ENCODE results near the gene LRCH2.
"Not testable (repeated sequence)": the region's sequence is repeated elsewhere in the genome, so short reads cannot be mapped to it uniquely, and the experiment has no call there.

Gene LRCH2, protein sequence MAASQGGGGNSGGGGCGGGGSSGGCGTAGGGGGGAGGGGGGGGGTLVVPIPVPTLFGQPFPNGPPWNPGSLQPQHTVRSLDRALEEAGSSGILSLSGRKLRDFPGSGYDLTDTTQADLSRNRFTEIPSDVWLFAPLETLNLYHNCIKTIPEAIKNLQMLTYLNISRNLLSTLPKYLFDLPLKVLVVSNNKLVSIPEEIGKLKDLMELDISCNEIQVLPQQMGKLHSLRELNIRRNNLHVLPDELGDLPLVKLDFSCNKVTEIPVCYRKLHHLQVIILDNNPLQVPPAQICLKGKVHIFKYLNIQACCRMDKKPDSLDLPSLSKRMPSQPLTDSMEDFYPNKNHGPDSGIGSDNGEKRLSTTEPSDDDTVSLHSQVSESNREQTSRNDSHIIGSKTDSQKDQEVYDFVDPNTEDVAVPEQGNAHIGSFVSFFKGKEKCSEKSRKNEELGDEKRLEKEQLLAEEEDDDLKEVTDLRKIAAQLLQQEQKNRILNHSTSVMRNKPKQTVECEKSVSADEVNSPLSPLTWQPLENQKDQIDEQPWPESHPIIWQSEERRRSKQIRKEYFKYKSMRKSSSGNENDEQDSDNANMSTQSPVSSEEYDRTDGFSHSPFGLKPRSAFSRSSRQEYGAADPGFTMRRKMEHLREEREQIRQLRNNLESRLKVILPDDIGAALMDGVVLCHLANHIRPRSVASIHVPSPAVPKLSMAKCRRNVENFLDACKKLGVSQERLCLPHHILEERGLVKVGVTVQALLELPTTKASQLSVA

DNA sequence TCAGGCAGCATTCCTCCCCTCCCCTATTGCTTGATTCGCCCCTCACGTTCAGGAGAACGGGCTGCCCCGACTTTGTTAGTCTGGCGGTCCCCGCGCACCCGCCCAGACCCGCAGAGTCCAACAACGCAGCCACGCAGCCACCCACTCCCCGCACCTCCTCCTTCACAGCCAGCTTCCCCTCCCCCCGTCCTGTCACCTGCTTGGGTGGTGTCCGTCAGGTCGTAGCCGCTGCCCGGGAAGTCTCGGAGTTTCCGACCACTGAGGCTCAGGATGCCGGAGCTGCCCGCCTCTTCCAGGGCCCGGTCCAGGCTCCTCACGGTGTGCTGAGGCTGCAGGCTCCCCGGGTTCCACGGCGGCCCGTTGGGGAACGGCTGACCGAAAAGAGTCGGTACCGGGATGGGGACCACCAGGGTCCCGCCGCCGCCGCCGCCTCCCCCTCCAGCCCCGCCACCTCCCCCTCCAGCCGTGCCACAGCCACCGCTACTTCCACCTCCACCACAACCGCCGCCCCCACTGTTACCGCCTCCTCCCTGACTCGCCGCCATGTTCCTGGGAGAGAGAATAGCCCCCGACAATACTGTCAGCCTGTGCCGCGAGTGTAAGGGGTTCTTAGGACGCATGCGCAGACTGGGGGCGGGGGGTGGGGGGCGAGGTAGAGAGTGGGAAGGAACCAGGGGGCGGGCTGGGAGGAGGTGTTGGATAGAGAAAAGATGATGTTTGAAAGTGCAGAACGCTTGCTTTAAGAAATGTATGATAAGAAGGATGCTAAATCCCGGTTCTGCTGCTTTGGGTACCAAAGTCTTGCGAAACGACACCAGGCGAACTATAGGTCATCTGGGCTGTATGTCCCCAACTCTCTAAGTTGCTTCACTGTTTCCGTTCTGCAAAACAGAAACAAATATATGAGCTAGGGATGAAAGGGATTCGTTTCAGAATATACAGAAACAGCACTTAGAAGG is at the start of gene LRCH2:
LRCH2 (minus strand) TSS at position 600 of the 959 bp plus-strand sequence; CDS start at position 545, 55 bp downstream.
- DNase-seq (ENCODE audit: low read depth, low spot score): no peak

DNA sequence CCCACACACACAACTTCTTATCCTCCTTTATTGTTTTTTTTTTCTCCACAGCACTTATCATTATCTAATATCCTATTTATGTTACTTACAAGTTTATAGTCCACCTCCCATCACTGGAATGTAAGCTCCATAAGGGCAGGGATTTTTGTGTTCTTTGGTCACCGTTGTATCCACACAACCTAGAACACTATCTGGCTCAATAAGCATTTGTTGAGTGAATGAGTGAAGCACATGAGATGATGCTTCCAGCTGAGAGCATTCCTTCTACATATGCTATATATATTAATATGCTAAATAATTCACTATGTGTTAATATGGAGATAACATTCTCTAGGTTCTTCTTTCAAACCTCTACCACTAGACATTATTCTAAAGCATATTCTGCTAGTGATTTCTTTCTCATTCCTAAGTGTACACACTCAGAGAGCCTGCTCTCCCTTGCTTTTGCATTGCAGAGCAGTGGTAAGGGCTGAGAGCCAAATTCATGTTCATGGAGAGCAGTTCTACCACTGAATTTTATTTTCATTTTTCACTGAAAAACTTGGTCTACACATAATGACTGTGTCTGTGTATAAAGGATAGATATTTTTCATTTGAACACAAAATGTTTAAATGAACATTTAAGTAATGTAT is 35.3 kb upstream of the LRCH2 start:
- no peak for DNase-seq (ENCODE audit: low read depth, low spot score)

DNA sequence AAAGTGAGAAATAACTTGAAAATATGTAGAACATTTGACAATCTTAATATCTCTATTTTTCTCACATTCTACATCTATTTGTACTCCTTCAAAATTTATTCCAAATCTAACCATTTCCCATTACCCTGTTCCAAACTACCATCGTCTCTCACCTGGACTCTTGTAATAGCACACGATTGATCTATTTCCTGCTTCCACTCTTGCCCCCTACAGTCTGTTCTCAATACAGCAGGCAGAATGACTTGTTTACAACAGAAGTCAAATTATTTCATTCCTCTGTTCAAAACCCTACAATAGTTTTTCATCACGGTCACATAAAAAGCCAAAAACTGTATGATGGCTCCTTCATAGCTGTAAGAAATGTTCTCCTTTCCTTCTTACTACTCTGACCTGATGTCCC is 34.5 kb upstream of the LRCH2 start:
- no peak for DNase-seq (ENCODE audit: low read depth, low spot score)

DNA sequence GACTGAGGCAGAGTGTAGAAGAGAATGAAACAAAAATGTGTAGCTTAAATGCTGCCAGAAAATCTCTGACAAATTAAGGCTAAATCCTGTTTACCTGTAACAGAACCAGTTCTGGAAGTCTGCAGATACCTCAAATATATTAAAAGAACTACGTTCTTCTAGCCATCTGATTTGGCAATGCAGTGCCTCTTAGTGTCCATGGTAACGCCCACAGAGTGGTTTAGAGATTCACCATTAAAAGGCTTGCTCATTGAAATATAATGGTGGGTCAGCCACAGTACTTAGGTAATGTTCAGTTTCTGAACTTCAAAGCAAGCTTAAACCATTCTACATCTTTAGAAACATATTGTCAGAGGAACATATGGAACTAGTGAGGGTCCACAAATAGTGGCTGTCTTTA is 32.4 kb upstream of the LRCH2 start:
- no peak for DNase-seq (ENCODE audit: low read depth, low spot score)

DNA sequence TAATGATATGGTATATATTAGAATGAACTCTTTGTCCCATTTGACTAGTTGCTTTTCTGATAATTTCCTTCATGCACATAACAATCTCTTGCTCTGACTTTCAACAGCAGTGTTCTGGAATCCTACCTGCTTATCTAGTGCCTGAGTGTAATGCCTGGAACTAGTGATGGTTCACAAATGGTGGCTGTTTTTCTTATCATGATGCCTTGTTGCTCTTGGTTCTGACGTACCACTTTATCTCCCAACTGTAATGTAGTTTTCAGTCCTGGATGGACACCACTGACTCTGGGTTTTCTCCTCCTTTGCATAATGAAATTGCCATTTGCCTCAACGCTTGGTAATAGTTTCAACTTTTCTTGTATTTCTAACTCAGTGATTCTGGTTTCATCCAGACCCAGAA is 30.1 kb upstream of the LRCH2 start:
- no peak for DNase-seq (ENCODE audit: low read depth, low spot score)

DNA sequence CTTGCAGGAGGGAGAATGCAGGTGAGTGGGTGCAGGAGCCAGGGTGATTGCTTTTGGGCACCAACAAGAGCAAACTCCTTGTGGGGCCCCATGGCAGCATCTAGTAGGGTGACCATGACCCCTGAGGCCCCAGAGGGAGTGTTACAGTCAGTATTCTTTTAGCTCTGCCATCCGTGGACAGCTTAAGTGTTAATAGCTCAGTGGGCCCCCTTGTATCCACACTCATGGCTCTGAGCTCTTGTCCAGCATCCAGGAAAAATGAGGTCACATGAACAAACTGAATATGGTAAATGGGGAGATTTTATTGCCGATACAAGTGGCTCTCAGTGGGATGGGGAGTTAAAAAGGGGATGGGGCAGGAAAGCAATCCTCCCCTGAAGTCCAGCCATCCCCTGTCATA is 27.3 kb upstream of the LRCH2 start:
- DNase-seq (ENCODE audit: low read depth, low spot score): no peak

DNA sequence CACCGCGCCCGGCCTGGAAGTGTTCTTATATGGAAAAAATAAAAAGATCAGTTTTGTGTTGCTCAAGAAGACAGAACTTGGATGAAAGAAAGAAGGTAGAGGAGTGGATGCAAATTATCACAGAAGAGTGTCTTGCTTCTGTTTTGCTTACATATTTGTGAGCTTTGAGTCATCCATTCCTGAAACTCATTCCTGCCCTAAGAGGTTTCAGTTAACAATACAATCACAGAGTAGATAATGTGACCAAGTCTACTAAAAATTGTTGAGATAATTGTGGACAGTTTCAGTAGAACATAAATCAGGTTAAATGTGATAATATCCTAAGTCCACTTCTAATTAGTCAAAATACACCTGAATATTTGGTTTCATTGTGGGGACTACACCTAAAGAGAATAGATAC is 26.4 kb upstream of the LRCH2 start:
- no peak for DNase-seq (ENCODE audit: low read depth, low spot score)

DNA sequence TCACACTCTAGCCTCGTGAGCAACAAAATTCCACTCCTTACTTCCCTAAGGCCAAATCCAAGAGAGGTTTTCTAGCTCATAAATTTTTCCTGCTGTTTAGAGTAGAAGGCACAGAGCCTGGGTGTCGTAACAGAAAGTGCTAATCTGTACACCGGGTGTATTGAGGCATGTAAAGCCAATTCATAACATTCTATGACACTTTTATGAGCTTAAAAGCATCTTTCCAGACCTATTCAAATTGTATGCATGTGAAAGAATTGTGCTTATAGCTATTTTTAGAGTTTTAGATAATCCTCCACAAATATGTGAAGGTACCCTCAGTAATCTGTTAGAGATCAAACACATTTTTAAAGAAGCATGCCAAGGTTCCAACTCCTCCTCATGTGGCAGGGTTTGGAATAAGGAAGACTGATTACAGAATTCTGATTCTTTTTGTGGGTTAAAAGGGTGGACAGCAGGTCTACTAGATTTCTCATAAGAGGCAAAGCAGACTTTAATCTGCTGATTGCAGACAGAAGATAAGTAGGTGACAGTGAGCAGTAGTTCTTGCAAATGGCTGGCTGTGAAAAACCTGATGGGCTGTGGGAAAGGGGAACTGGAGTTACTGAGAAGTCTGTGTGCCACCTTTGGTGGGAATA is 25.5 kb upstream of the LRCH2 start:
- DNase-seq (ENCODE audit: low read depth, low spot score): no peak

DNA sequence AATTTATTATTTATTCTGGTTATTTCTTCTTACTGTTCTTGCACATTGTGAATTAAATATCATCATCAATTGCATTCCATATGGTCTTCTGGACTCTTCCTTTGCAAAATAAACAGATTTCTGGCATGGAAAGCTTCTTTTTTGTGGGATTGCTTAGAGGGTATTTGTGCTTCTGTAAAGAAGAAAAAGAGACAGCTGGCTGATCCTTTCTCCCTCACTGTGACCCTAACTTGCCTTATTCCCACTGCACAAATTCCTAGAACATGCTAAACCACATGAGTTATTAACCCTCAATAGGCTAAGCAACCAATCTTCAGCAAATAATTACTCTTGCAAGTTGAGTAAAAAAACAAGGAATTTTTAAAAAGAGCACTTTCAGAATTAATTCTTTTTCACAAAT is 23.8 kb upstream of the LRCH2 start:
- DNase-seq (ENCODE audit: low read depth, low spot score): no peak

DNA sequence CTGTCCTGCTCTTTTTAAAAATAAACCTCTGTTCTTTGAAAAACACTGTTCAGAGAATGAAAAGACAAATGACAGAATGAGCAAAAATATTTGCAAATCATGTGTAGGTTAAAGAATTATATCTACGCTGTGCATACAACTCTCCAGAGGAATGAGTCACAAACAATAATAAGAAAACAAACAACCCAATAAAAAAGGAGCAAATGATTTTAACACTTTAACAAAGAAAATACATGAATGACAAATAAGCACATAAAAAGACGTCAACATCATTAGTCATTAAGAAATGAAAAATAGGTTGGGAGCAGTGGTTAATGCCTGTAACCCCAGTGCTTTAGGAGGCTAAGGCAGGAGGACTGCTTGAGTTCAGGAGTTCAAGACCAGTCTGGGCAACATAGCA is 21.1 kb upstream of the LRCH2 start:
- no peak for DNase-seq (ENCODE audit: low read depth, low spot score)

DNA sequence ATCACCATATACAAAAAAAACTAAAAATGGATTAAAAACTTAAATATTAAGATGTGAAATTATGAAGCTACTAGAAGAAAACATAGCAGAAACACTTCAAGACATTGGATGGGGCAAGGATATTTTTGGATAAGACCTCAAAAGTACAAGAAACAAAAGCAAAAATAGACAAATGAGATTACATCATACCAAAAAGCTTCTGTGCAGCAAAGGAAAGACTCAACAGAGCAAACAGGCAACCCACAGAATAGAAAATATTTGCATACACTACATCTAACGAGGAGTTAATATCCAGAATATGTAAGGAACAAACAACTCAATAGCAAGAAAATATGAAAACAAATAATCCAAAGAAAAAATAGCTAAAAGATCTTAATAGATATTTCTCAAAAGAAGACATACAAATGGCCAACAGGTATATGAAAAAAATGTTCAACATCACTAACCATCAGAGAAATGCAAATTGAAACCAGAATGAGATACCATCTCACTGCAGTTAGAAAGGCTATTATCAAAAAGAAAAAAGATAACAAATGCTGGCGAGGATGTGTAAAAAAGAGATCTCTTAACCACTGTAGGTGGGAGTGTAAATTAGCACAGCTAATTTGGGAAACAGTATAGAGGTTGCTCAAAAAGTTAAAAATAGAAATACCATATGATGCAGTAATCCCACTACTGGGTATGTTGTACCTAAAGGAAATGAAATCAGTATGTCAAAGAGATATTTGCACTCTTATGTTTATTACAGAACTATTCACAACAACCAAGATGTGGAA is 17.8 kb upstream of the LRCH2 start:
- no peak for DNase-seq (ENCODE audit: low read depth, low spot score)

DNA sequence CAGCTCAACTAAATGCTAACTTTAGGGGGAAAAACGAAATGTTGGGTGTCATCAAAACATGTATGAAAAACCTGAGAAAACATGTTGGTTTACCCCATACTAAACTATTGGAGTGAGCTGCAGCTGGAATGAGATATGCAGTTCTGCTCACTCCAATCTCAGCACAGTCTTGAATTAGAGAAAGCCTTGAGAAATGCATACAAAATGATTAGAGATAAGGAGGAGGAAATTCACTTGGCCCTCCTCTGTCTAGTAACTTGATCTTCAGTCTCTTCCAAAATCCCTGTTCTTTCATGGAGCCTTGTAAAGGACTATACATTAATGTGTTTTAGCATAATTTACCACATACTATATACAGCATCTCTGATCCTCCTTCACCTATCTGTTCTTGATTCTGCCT is 3.2 kb upstream of the LRCH2 start:
- DNase-seq (ENCODE audit: low read depth, low spot score): no peak

DNA sequence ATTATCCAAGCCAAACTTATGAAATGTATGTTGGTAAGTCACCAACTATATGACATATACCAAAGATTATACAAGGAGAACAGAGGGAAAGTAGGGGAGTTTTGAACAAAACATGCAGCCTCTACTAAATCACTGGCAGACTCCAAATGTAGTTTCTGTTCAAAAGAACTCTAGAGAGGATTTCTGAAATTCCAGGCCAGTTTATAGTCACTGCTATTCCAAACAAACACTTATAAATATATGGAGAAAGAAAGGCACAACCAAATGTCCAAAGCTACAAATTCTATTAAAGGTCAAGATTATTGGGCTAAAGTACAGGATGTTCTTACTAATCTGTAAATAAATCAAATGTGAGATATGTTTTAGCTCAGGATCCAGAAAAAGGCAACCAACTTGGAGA is 2.7 kb upstream of the LRCH2 start:
- DNase-seq (ENCODE audit: low read depth, low spot score): no peak

DNA sequence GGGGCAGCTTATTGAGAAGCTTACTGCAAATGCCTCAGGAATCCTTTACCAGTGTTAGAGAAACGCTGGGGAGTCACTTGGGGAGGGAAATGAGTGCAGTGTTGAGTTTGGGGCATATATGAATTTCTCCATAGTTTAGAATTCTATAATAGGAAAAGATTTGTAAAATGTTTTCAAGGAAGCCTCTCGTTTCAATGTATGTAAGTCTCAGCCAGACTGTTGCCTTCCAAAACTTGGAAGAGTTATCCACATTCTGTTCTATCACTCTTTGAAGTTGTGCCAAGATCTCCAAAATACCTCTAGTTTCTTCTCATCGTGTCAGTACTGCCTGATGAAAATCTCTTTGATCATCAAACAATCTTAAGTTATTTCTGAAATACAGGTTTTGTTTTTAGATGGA is 565 bp upstream of the LRCH2 start:
- no peak for DNase-seq (ENCODE audit: low read depth, low spot score)

DNA sequence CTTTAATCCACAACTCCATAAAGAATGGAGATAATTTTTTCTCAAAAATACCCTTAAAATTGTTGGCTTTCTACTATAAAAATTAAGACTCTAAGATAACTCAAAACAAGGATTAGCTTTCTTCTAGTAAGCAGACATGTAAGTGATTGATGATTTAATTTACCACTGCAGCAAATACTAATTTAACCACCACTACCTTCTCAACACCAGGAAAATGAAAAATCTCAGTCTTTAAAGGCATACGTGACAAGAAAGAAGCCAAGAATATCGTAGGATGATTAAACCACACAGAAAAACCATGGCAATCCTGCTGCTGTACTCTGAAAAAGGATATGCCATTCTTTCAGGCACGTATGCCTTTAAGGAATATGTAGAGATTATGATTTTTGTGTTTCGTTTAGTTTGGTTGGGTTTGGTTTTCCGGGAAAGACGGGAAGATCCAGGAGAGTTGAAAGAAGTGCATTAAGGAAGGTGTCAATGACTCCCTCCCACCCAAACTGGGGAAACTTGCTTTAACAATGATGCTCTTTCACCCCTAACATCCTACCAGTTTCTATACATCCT is 881 bp downstream of the LRCH2 start:
- DNase-seq (ENCODE audit: low read depth, low spot score): no peak

DNA sequence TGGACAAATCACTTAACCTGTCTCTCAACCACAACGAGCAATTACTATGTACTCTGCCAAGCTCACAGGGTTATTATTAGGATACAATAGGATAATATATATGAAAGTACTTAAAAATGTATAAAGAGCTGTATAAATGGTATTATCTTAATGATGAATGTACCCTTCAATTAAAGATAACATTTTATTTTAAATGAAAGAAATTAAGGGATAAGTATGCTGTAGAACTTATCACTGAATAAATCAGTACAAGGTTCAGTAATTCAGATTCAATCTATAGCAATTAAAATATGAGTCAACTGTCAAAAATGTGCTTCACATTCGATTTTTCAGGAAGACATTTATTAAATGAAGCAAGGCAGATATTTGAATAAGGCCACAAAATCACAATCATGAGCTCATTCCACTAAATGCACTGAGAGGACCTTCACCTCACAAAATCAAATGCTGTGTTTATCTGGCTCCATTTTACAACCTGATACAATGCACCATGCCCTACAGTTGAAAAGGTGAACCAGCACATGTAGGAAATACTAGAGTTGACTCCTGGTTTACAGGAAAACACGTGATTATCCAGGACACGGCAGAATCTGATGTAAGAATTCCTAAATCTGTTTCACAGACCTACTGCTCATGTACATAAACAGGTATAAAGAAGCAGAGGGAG is 4.4 kb downstream of the LRCH2 start:
- DNase-seq (ENCODE audit: low read depth, low spot score): no peak

DNA sequence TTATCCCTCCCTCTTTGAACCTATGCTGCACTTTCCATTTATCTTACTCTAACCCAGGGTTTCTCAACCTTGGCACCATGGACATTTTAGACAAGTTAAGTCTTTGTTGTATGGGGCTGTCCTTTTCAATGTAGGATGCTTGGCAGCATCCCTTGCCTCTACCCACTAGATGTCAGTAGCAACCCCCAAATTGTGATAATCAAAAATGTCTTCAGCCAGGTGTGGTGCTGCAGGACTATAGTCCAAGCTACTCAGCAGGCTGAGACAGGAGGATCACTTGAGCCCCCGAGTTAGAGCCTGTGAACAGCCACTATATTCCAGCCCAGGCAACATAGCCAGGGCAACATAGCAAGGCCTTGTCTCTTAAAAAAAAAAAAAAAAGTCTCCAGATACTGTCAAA is 7.0 kb downstream of the LRCH2 start:
- DNase-seq (ENCODE audit: low read depth, low spot score): peak; percentile 25

DNA sequence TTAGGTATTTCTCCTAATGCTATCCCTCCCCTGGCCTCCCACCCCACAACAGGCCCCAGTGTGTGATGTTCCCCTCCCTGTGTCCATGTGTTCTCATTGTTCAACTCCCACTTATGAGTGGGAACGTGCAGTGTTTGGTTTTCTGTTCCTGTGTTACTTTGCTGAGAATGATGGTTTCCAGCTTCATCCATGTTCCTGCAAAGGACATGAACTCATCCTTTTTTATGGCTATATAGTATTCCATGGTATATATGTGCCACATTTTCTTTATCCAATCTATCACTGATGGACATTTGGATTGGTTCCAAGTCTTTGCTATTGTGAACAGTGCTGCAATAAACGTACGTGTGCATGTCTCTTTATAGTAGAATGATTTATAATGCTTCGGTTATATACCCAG is 16.6 kb downstream of the LRCH2 start:
- DNase-seq (ENCODE audit: low read depth, low spot score): not testable (repeated sequence)

DNA sequence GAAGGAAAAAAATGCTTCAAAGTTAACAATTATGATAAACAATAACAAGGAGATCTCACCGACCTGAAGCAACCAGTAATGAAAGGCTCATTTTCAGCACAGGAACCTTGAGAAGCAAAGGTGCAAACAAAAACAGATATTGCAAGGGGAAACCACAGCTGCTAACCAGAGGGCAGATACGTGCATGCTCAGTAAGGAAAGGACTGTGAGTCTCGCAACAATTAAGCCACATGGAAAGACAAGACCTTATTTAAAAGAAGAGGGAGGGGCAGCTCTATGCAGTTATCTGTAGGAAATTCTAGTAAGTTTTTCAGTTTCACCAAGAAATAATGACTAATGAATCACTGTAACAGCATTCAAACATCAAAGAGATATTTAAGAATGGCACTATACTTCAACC is 19.3 kb downstream of the LRCH2 start:
- no peak for DNase-seq (ENCODE audit: low read depth, low spot score)

Data from iPS DF 19.7 (cell line).